ENCODE results near the gene VDR. TPM values are rescaled to one million over a fixed set of nuclear protein-coding genes. Genes with fewer than 3 reads are reported as not detected.

The VDR gene
- total and polyA plus RNA-seq, 4 donors, result 2.2 to 9.3 (median 7.4) TPM

GRCh38 chr12:47875746-47876439, 28.9 kb downstream of the VDR start:
- Histone ChIP-seq H3K27ac (ENCODE audit: low read depth in 1 of 2, low read length in 2 of 2) (no peak overlapping the region), H3K27me3 (ENCODE audit: control insufficient read depth in 1 of 2, insufficient read depth in 2 of 2, low read length in 1 of 2) (no peaks in the 10 kb centered on the region), H3K9me3 (ENCODE audit: control insufficient read depth, low read length) (no peaks in the 10 kb centered on the region), H3K4me1 (ENCODE audit: control insufficient read depth in 1 of 2, insufficient read depth in 2 of 2, low read length in 2 of 2) (no peaks in the 10 kb centered on the region), H3K4me3 (ENCODE audit: low read length in 2 of 2) (no peak overlapping the region), H3K36me3 (ENCODE audit: control insufficient read depth in 1 of 2, insufficient read depth in 2 of 2, low read length in 1 of 2) (peaks cover 0 to 1% of the 10 kb centered on the region in 2 donors)
- intact Hi-C loops (cut with DNase I), result no loop called here
- DNase-seq, result no peak
- WGBS, 2 donors, result 95 to 96% methylated on average over 2 of the region's 2 CpGs
- ATAC-seq (ENCODE audit: low FRiP score), result no peak

GRCh38 chr12:47874316-47874715, 30.5 kb downstream of the VDR start:
- H3K9me3 ChIP-seq (ENCODE audit: control insufficient read depth, low read length), result no peaks in the 10 kb centered on the region
- peaks cover 0 to 1% of the 10 kb centered on the region in 2 donors for H3K36me3 ChIP-seq (ENCODE audit: control insufficient read depth in 1 of 2, insufficient read depth in 2 of 2, low read length in 1 of 2)
- DNase-seq (no peak), ATAC-seq (ENCODE audit: low FRiP score) (no peak)
- intact Hi-C loops (cut with DNase I), result loop anchor here in 1 of 2 donors (5.0 kb wide), 1 partner anchor 73 kb away; no protein-coding TSS in a partner anchor
- H3K4me3 ChIP-seq (ENCODE audit: low read length in 2 of 2), result no peak overlapping the region
- no peak overlapping the region for H3K27ac ChIP-seq (ENCODE audit: low read depth in 1 of 2, low read length in 2 of 2)
- no peaks in the 10 kb centered on the region for H3K4me1 ChIP-seq (ENCODE audit: control insufficient read depth in 1 of 2, insufficient read depth in 2 of 2, low read length in 2 of 2)
- 83 to 89% methylated on average over 5 of the region's 5 CpGs for WGBS, 2 donors
- no peaks in the 10 kb centered on the region for H3K27me3 ChIP-seq (ENCODE audit: control insufficient read depth in 1 of 2, insufficient read depth in 2 of 2, low read length in 1 of 2)

GRCh38 chr12:47870175-47870781, 34.5 kb downstream of the VDR start:
- Histone ChIP-seq H3K9me3 (ENCODE audit: control insufficient read depth, low read length) (no peaks in the 10 kb centered on the region), H3K4me3 (ENCODE audit: low read length in 2 of 2) (no peak overlapping the region), H3K4me1 (ENCODE audit: control insufficient read depth in 1 of 2, insufficient read depth in 2 of 2, low read length in 2 of 2) (peaks cover 0 to 1% of the 10 kb centered on the region in 2 donors), H3K27me3 (ENCODE audit: control insufficient read depth in 1 of 2, insufficient read depth in 2 of 2, low read length in 1 of 2) (no peaks in the 10 kb centered on the region), H3K27ac (ENCODE audit: low read depth in 1 of 2, low read length in 2 of 2) (no peak overlapping the region), H3K36me3 (ENCODE audit: control insufficient read depth in 1 of 2, insufficient read depth in 2 of 2, low read length in 1 of 2) (no peaks in the 10 kb centered on the region)
- DNase-seq (peak; percentile 68 to 82), ATAC-seq (ENCODE audit: low FRiP score) (peak; percentile 74)
- WGBS, 2 donors, result 3 to 6% methylated on average over 6 of the region's 6 CpGs
- intact Hi-C loops (cut with DNase I), result loop anchor here in 1 of 2 donors (1.0 to 5.0 kb wide), 2 partner anchors 33 to 77 kb away; no protein-coding TSS in a partner anchor

GRCh38 chr12:47868552-47869031, 36.2 kb downstream of the VDR start:
- 81 to 87% methylated on average over 8 of the region's 8 CpGs for WGBS, 2 donors
- Histone ChIP-seq H3K9me3 (ENCODE audit: control insufficient read depth, low read length) (no peaks in the 10 kb centered on the region), H3K27ac (ENCODE audit: low read depth in 1 of 2, low read length in 2 of 2) (no peak overlapping the region), H3K36me3 (ENCODE audit: control insufficient read depth in 1 of 2, insufficient read depth in 2 of 2, low read length in 1 of 2) (no peaks in the 10 kb centered on the region), H3K27me3 (ENCODE audit: control insufficient read depth in 1 of 2, insufficient read depth in 2 of 2, low read length in 1 of 2) (no peaks in the 10 kb centered on the region), H3K4me3 (ENCODE audit: low read length in 2 of 2) (no peak overlapping the region), H3K4me1 (ENCODE audit: control insufficient read depth in 1 of 2, insufficient read depth in 2 of 2, low read length in 2 of 2) (peaks cover 0 to 1% of the 10 kb centered on the region in 2 donors)
- DNase-seq (no peak), ATAC-seq (ENCODE audit: low FRiP score) (no peak)
- intact Hi-C loops (cut with DNase I), result no loop called here

- intact Hi-C loops (cut with DNase I), result no loop called here
- H3K36me3 ChIP-seq (ENCODE audit: control insufficient read depth in 1 of 2, insufficient read depth in 2 of 2, low read length in 1 of 2), result no peaks in the 10 kb centered on the region
- no peaks in the 10 kb centered on the region for H3K9me3 ChIP-seq (ENCODE audit: control insufficient read depth, low read length)
- ATAC-seq (ENCODE audit: low FRiP score) (no peak), DNase-seq (peak in 1 of 2 donors; percentile 64)
- no peaks in the 10 kb centered on the region for H3K27me3 ChIP-seq (ENCODE audit: control insufficient read depth in 1 of 2, insufficient read depth in 2 of 2, low read length in 1 of 2)
- H3K4me1 ChIP-seq (ENCODE audit: control insufficient read depth in 1 of 2, insufficient read depth in 2 of 2, low read length in 2 of 2), result peaks cover 0 to 1% of the 10 kb centered on the region in 2 donors
- H3K4me3 ChIP-seq (ENCODE audit: low read length in 2 of 2), result no peak overlapping the region
- WGBS, 2 donors, result 31 to 37% methylated on average over 2 of the region's 2 CpGs
- H3K27ac ChIP-seq (ENCODE audit: low read depth in 1 of 2, low read length in 2 of 2), result no peak overlapping the region
Observed at GRCh38 chr12:47868041-47868440, 36.8 kb downstream of the VDR start.

GRCh38 chr12:47867495-47867941, 37.3 kb downstream of the VDR start:
- intact Hi-C loops (cut with DNase I), result no loop called here
- DNase-seq, result peak in 1 of 2 donors; percentile 78
- Histone ChIP-seq H3K9me3 (ENCODE audit: control insufficient read depth, low read length) (no peaks in the 10 kb centered on the region), H3K36me3 (ENCODE audit: control insufficient read depth in 1 of 2, insufficient read depth in 2 of 2, low read length in 1 of 2) (no peaks in the 10 kb centered on the region), H3K27me3 (ENCODE audit: control insufficient read depth in 1 of 2, insufficient read depth in 2 of 2, low read length in 1 of 2) (no peaks in the 10 kb centered on the region), H3K4me1 (ENCODE audit: control insufficient read depth in 1 of 2, insufficient read depth in 2 of 2, low read length in 2 of 2) (peaks cover 0 to 1% of the 10 kb centered on the region in 2 donors), H3K4me3 (ENCODE audit: low read length in 2 of 2) (no peak overlapping the region), H3K27ac (ENCODE audit: low read depth in 1 of 2, low read length in 2 of 2) (no peak overlapping the region)
- peak; percentile 72 for ATAC-seq (ENCODE audit: low FRiP score)
- WGBS, 2 donors, result 85% methylated on average over 4 of the region's 4 CpGs

- 97 to 98% methylated on average over 10 to 14 of the region's 14 CpGs for WGBS, 2 donors
- no peak for DNase-seq
- H3K27me3 ChIP-seq (ENCODE audit: control insufficient read depth in 1 of 2, insufficient read depth in 2 of 2, low read length in 1 of 2), result no peaks in the 10 kb centered on the region
- no peak for ATAC-seq (ENCODE audit: low FRiP score)
- no peak overlapping the region for H3K4me3 ChIP-seq (ENCODE audit: low read length in 2 of 2)
- H3K4me1 ChIP-seq (ENCODE audit: control insufficient read depth in 1 of 2, insufficient read depth in 2 of 2, low read length in 2 of 2), result peaks cover 0 to 1% of the 10 kb centered on the region in 2 donors
- no peaks in the 10 kb centered on the region for H3K9me3 ChIP-seq (ENCODE audit: control insufficient read depth, low read length)
- H3K36me3 ChIP-seq (ENCODE audit: control insufficient read depth in 1 of 2, insufficient read depth in 2 of 2, low read length in 1 of 2), result no peaks in the 10 kb centered on the region
- H3K27ac ChIP-seq (ENCODE audit: low read depth in 1 of 2, low read length in 2 of 2), result no peak overlapping the region
- intact Hi-C loops (cut with DNase I), result no loop called here
Observed at GRCh38 chr12:47864646-47865235, 40.1 kb downstream of the VDR start.

- DNase-seq, result no peak
- ATAC-seq (ENCODE audit: low FRiP score), result no peak
- no peaks in the 10 kb centered on the region for H3K36me3 ChIP-seq (ENCODE audit: control insufficient read depth in 1 of 2, insufficient read depth in 2 of 2, low read length in 1 of 2)
- intact Hi-C loops (cut with DNase I), result no loop called here
- H3K27me3 ChIP-seq (ENCODE audit: control insufficient read depth in 1 of 2, insufficient read depth in 2 of 2, low read length in 1 of 2), result no peaks in the 10 kb centered on the region
- H3K9me3 ChIP-seq (ENCODE audit: control insufficient read depth, low read length), result no peaks in the 10 kb centered on the region
- 83 to 91% methylated on average over 6 of the region's 6 CpGs for WGBS, 2 donors
- no peak overlapping the region for H3K27ac ChIP-seq (ENCODE audit: low read depth in 1 of 2, low read length in 2 of 2)
- H3K4me3 ChIP-seq (ENCODE audit: low read length in 2 of 2), result no peak overlapping the region
- peaks cover 0 to 1% of the 10 kb centered on the region in 2 donors for H3K4me1 ChIP-seq (ENCODE audit: control insufficient read depth in 1 of 2, insufficient read depth in 2 of 2, low read length in 2 of 2)
Observed at GRCh38 chr12:47863985-47864384, 40.8 kb downstream of the VDR start.
